Measurements from ENCODE around the gene SCFD2. TPM values are rescaled to one million over a fixed set of nuclear protein-coding genes. Genes with fewer than 3 reads are reported as not detected.
A peak's percentile ranks its signal among the peaks of the same experiment; 100 is the strongest.

Gene SCFD2
- total and polyA plus RNA-seq, 2 of the 8 experiments (the other 6 are each of a cell fraction or from before 2014, with no cell fraction given): 6.2 to 10.2 TPM

GRCh38 chr4:52876069-52876468 is 489.8 kb downstream of the SCFD2 start:
- Histone ChIP-seq H3K14ac (ENCODE audit: insufficient read length) (no peak overlapping the region), H4K91ac (replicated peaks; ENCODE audit: insufficient read length, low read length) (peak overlapping the region; percentile 15), H3K36me3 (ENCODE audit: control insufficient read depth in 2 of 4, insufficient read depth in 4 of 4, low read length in 3 of 4) (no peaks in the 10 kb centered on the region), H3K27ac (ENCODE audit: low read depth, low read length) (no peak overlapping the region), H2BK20ac (ENCODE audit: low read length) (peak overlapping the region; percentile 82; the same call in 1 of the 2 replicates), H2AK5ac (ENCODE audit: low read depth, low read length) (0 out of 2 replicates have a peak overlapping the region, but pooled peaks have one; percentile 42), H3K79me1 (ENCODE audit: low read depth, low read length) (no peaks in the 10 kb centered on the region), H3K4me2 (ENCODE audit: insufficient read depth in 1 of 2, low read depth in 2 of 2, low read length in 2 of 2) (no peak overlapping the region), H3K27me3 (replicated peaks in 1 of 4; ENCODE audit: control insufficient read depth in 3 of 4, extremely low read depth in 1 of 4, insufficient read depth in 3 of 4, low read length in 3 of 4) (no peaks in the 10 kb centered on the region; a peak in 1 of 7 replicates), H2BK15ac (ENCODE audit: low read length) (0 out of 2 replicates have a peak overlapping the region, but pooled peaks have one; percentile 76), H3K23ac (ENCODE audit: insufficient read length) (no peak overlapping the region), H3K56ac (replicated peaks; ENCODE audit: insufficient read length, low read depth, low read length) (no peak overlapping the region), H3K9me3 (ENCODE audit: insufficient read depth in 2 of 2, low read depth in 1 of 2, low read length in 1 of 2) (no peaks in the 10 kb centered on the region), H3K79me2 (ENCODE audit: control insufficient read depth in 1 of 2, insufficient read depth in 2 of 2, low read length in 2 of 2) (no peaks in the 10 kb centered on the region), H2BK12ac (ENCODE audit: low read depth, low read length) (peak overlapping the region; percentile 11; the same call in 1 of the 2 replicates), H3K23me2 (ENCODE audit: low read depth, low read length) (no peaks in the 10 kb centered on the region), H3K4ac (replicated peaks; ENCODE audit: insufficient read length, low read depth, low read length) (no peak overlapping the region), H2BK120ac (replicated peaks; ENCODE audit: low read depth, low read length) (no peak overlapping the region), H3K4me3 (ENCODE audit: extremely low read depth in 1 of 4, insufficient read depth in 2 of 4, low read depth in 3 of 4, low read length in 4 of 4) (no peak overlapping the region), H3K9ac (replicated peaks in 1 of 4; ENCODE audit: extremely low read depth in 1 of 4, low read depth in 3 of 4, low read length in 3 of 4) (no peak overlapping the region), H3K18ac (ENCODE audit: extremely low read depth, low read length) (0 out of 2 replicates have a peak overlapping the region, but pooled peaks have one; percentile 33), H4K8ac (ENCODE audit: extremely low read depth, insufficient read depth, low read length) (no peak overlapping the region), H2AFZ (ENCODE audit: low read length) (no peak overlapping the region), H2BK5ac (ENCODE audit: low read depth, low read length) (peak overlapping the region; percentile 61; the same call in 1 of the 2 replicates), H4K20me1 (replicated peaks in 1 of 2; ENCODE audit: control insufficient read depth in 1 of 2, insufficient read depth in 2 of 2, low read length in 2 of 2) (no peaks in the 10 kb centered on the region), H4K5ac (ENCODE audit: insufficient read length, low read depth, low read length) (no peak overlapping the region), H3K4me1 (replicated peaks in 1 of 4; ENCODE audit: control insufficient read depth in 3 of 4, insufficient read depth in 4 of 4, low read length in 3 of 4) (peaks cover 6 to 29% (median 20%) of the 10 kb centered on the region in 4 experiments)
- 87% methylated on average over 4 of the region's 4 CpGs; no CpG with 5 or more reads in 1 of the 2 experiments for WGBS, 2 experiments (ENCODE audit: extremely low coverage in 1 of 2, insufficient coverage in 1 of 2, insufficient read length in 1 of 2, insufficient replicate concordance in 2 of 2, low coverage in 1 of 2, low lambda C conversion rate in 2 of 2, missing lambda C conversion rate in 1 of 2)
- POLR2A ChIA-PET (ENCODE audit: partially characterized antibody): interaction anchor here (1.3 to 4.7 kb wide), 4 partner anchors 8 to 163 kb away, joined by 3 to 43 read pairs (median 15); no protein-coding TSS in a partner anchor
- CTCF ChIA-PET (ENCODE audit: partially characterized antibody): interaction anchor here (1.3 to 2.3 kb wide), 3 partner anchors 34 to 106 kb away, joined by 3 to 6 read pairs (median 6); no protein-coding TSS in a partner anchor
- DNase-seq (ENCODE audit: low read depth in 1 of 2, low spot score in 2 of 2): no peak
- FAIRE-seq: no peak
- no peak for TF ChIP-seq JUN (IDR thresholded peaks at IDR 0.05; ENCODE audit: low read depth, low read length)
- no peak for TF ChIP-seq RFX5 (IDR thresholded peaks at IDR 0.05; ENCODE audit: borderline replicate concordance, low read depth, low read length)
- no peak for TF ChIP-seq CEBPB (IDR thresholded peaks at IDR 0.05; ENCODE audit: low read depth, low read length)
- TF ChIP-seq RNF2 (IDR thresholded peaks at IDR 0.05; ENCODE audit: borderline replicate concordance, low read depth, low read length, missing control alignments, poor library complexity, severe bottlenecking): no peak
- no peak for TF ChIP-seq POLR2AphosphoS5 (IDR thresholded peaks at IDR 0.05; ENCODE audit: low read depth, low read length)
- TF ChIP-seq NRF1 (IDR thresholded peaks at IDR 0.05; ENCODE audit: low read depth, low read length): no peak
- TF ChIP-seq, protein P1, sequence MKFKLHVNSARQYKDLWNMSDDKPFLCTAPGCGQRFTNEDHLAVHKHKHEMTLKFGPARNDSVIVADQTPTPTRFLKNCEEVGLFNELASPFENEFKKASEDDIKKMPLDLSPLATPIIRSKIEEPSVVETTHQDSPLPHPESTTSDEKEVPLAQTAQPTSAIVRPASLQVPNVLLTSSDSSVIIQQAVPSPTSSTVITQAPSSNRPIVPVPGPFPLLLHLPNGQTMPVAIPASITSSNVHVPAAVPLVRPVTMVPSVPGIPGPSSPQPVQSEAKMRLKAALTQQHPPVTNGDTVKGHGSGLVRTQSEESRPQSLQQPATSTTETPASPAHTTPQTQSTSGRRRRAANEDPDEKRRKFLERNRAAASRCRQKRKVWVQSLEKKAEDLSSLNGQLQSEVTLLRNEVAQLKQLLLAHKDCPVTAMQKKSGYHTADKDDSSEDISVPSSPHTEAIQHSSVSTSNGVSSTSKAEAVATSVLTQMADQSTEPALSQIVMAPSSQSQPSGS (IDR thresholded peaks at IDR 0.05; ENCODE audit: low read length): no peak
- TF ChIP-seq KDM1A (IDR thresholded peaks at IDR 0.05; ENCODE audit: borderline replicate concordance, low read length): no peak
- no peak for TF ChIP-seq GABPA (IDR thresholded peaks at IDR 0.05; ENCODE audit: borderline replicate concordance, insufficient read depth, low read length)
- no peak for TF ChIP-seq ZNF274 (IDR thresholded peaks at IDR 0.05; ENCODE audit: borderline replicate concordance, extremely low read depth, low read length)
- TF ChIP-seq SP4 (IDR thresholded peaks at IDR 0.05; ENCODE audit: low read length): no peak
- TF ChIP-seq PHF8 (conservative IDR thresholded peaks at IDR 0.05; ENCODE audit: low read depth, low read length): no peak

All from H1 (cell line).